Osteoblast (primary cell): ENCODE results near the gene LRMDA. TPM values are rescaled to one million over a fixed set of nuclear protein-coding genes. Genes with fewer than 3 reads are reported as not detected.

ENCODE experiments used
- DNase-seq: peaks from one replicate; pipeline ENCODE4 v3.0.0; 2011; ENCODE audit warnings: low spot score, mixed read lengths; ENCODE audit not compliant: insufficient read length; ENCODE audit errors: missing footprints
- H2AFZ ChIP-seq: 2 replicates; pipeline ENCODE4 v1.6.0; 2011; ENCODE audit warnings: mild to moderate bottlenecking, low read length
- H3K27ac ChIP-seq: 2 replicates; pipeline ENCODE4 v1.5.1; 2011; ENCODE audit warnings: mild to moderate bottlenecking, low read depth, low read length, moderate library complexity
- H3K27me3 ChIP-seq: 2 replicates; pipeline ENCODE4 v1.6.0; 2012; ENCODE audit warnings: mild to moderate bottlenecking, control low read depth, inconsistent platforms, low read length, moderate library complexity; ENCODE audit not compliant: insufficient read depth
- H3K36me3 ChIP-seq: 2 replicates; pipeline ENCODE4 v1.5.1; 2011; ENCODE audit warnings: mild to moderate bottlenecking, low read length, control low read depth, moderate library complexity; ENCODE audit not compliant: insufficient read depth
- H3K4me1 ChIP-seq: 2 replicates; pipeline ENCODE4 v1.5.1; 2011; ENCODE audit warnings: mild to moderate bottlenecking, low read length, control low read depth, moderate library complexity; ENCODE audit not compliant: insufficient read depth
- H3K4me2 ChIP-seq: 2 replicates; pipeline ENCODE4 v1.6.0; 2011; ENCODE audit warnings: mild to moderate bottlenecking, low read length; ENCODE audit not compliant: insufficient read depth
- H3K4me3 ChIP-seq: fragments of 200-600 bp; sonication (generic); 3 replicates; pipeline ENCODE4 v1.5.1; 2012; ENCODE audit warnings: mild to moderate bottlenecking, low read length, inconsistent platforms; ENCODE audit not compliant: insufficient read depth
- H3K79me2 ChIP-seq: 2 replicates; pipeline ENCODE4 v1.6.0; 2012; ENCODE audit warnings: mild to moderate bottlenecking, low read length, control low read depth, inconsistent platforms; ENCODE audit not compliant: insufficient read depth
- H3K9me3 ChIP-seq: 2 replicates; pipeline ENCODE4 v1.5.1; 2011; ENCODE audit warnings: low read depth, low read length, control low read depth
- H4K20me1 ChIP-seq: 2 replicates; pipeline ENCODE4 v1.6.0; 2012; ENCODE audit warnings: mild to moderate bottlenecking, low read length, control low read depth; ENCODE audit not compliant: insufficient read depth
- CTCF ChIP-seq: IDR thresholded peaks from 2 replicates; pipeline ENCODE4 v1.5.1; 2011; ENCODE audit warnings: mild to moderate bottlenecking, low read depth, low read length, moderate library complexity; ENCODE audit errors: extremely low read depth
- total RNA-seq: library from RNA; depleted of rRNA; stranded (reverse); fragments of >200 nt; gene quantifications from 2 replicates; pipeline ENCODE4 v1.2.3, GENCODE V29; 2012

Gene LRMDA
- total RNA-seq, 1 donor = 18.5 TPM

DNA sequence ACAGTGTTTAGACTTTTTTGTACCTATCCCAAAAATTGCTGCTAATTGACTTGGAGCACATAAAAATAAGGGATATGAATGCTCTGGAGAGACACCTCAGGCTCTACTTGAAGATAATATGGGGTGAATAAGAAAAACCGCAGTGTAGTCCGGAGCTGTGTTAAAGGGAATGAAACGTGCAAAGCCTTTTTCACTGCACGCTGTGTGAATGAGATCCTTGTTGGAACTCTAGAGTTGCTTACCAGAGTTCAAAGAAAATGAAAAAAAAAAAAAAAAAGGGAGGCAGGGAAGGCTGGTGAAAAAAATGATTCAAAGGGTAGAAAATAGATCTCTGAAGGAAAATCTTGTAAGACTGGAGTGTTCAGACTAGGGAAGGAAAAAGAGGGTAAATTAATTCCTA, 226.6 kb downstream of the LRMDA start:
- peaks cover 13% of the 10 kb centered on the region for H3K27me3 ChIP-seq
- no peaks in the 10 kb centered on the region for H3K79me2 ChIP-seq
- peaks cover 21% of the 10 kb centered on the region for H3K4me1 ChIP-seq
- TF ChIP-seq CTCF = no peak
- H3K4me3 ChIP-seq = no peak overlapping the region
- H4K20me1 ChIP-seq = peaks cover 3% of the 10 kb centered on the region
- no peaks in the 10 kb centered on the region for H3K9me3 ChIP-seq
- H2AFZ ChIP-seq = no peak overlapping the region
- H3K36me3 ChIP-seq = no peaks in the 10 kb centered on the region
- no peak for DNase-seq
- H3K4me2 ChIP-seq = no peak overlapping the region
- no peak overlapping the region for H3K27ac ChIP-seq

- TF ChIP-seq CTCF = no peak
- Histone ChIP-seq H3K9me3 (no peaks in the 10 kb centered on the region), H3K4me1 (peaks cover 21% of the 10 kb centered on the region), H3K27me3 (peaks cover 12% of the 10 kb centered on the region), H4K20me1 (peaks cover 3% of the 10 kb centered on the region), H3K36me3 (no peaks in the 10 kb centered on the region), H3K27ac (no peak overlapping the region), H3K4me3 (no peak overlapping the region), H3K79me2 (no peaks in the 10 kb centered on the region), H2AFZ (no peak overlapping the region), H3K4me2 (no peak overlapping the region)
- DNase-seq = no peak
These were observed 227.1 kb downstream of the LRMDA start for GRCh38 chr10:75658496-75658895.

DNA sequence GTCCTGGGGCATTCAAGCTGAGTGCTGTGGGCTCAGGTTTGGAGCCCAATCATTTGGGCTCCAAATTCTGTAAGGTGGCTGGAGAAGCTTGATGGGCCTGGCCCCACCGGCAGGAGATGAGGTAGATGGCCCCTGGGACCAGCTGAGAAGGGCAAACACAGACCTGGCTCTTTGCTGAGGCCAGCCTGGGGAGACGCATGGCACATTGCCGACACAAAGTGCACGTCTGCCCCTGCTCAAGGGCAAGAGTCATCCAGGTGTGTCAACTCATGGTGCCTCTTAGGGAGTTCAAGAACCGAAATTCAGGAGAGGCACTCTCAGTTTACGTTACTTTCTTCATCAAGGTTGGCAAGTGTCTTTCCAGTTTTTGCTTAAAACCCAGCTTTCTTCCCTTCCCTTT, 227.5 kb downstream of the LRMDA start:
- no peak for TF ChIP-seq CTCF
- H3K4me3 ChIP-seq = no peak overlapping the region
- H2AFZ ChIP-seq = no peak overlapping the region
- H4K20me1 ChIP-seq = peaks cover 3% of the 10 kb centered on the region
- no peaks in the 10 kb centered on the region for H3K36me3 ChIP-seq
- H3K27ac ChIP-seq = no peak overlapping the region
- H3K4me2 ChIP-seq = no peak overlapping the region
- H3K4me1 ChIP-seq = peaks cover 22% of the 10 kb centered on the region
- no peaks in the 10 kb centered on the region for H3K9me3 ChIP-seq
- H3K79me2 ChIP-seq = no peaks in the 10 kb centered on the region
- H3K27me3 ChIP-seq = peaks cover 12% of the 10 kb centered on the region
- DNase-seq = no peak

GRCh38 chr10:75660823-75661222, 229.4 kb downstream of the LRMDA start:
- no peaks in the 10 kb centered on the region for H3K36me3 ChIP-seq
- no peak overlapping the region for H3K27ac ChIP-seq
- no peak for DNase-seq
- TF ChIP-seq CTCF = no peak
- no peaks in the 10 kb centered on the region for H3K9me3 ChIP-seq
- H2AFZ ChIP-seq = no peak overlapping the region
- H3K4me1 ChIP-seq = peaks cover 7% of the 10 kb centered on the region
- no peak overlapping the region for H3K4me2 ChIP-seq
- H3K79me2 ChIP-seq = no peaks in the 10 kb centered on the region
- peaks cover 12% of the 10 kb centered on the region for H3K27me3 ChIP-seq
- H3K4me3 ChIP-seq = no peak overlapping the region
- peaks cover 3% of the 10 kb centered on the region for H4K20me1 ChIP-seq
